ENCODE measurements around the gene RBM39. TPM values are rescaled to one million over a fixed set of nuclear protein-coding genes. Genes with fewer than 3 reads are reported as not detected.
A peak's percentile ranks its signal among the peaks of the same experiment; 100 is the strongest.

Gene RBM39
- total and polyA plus RNA-seq, 2 of the 13 experiments (the other 11 are each of a cell fraction or from before 2014, with no cell fraction given): 788 to 920 TPM

GRCh38 chr20:35663516-35664465 lies 78.3 kb downstream of the RBM39 start (continued):
- TF ChIP-seq ZNF280B (CRISPR knock-in tag; IDR thresholded peaks at IDR 0.05; ENCODE audit: borderline replicate concordance) (no peak; the same call in 1 of the 2 replicates), GATAD1 (CRISPR knock-in tag; IDR thresholded peaks at IDR 0.05) (no peak), PRPF4 (IDR thresholded peaks at IDR 0.05; ENCODE audit: low read depth, low read length, poor library complexity, severe bottlenecking) (no peak)

- BruUV-seq (replicated peaks): no TSS peak
- peak overlapping the region; percentile 90 for H3K27ac ChIP-seq (ENCODE audit: extremely low read length, insufficient read depth, low read length)
- peaks cover 71% of the 10 kb centered on the region for H3K79me2 ChIP-seq (ENCODE audit: insufficient read depth, low read length)
- 8% methylated on average over 2 of the region's 2 CpGs for WGBS (ENCODE audit: low lambda C conversion rate)
- peak overlapping the region; percentile 99 for H3K9ac ChIP-seq (ENCODE audit: insufficient read depth, low read depth, low read length)
- in situ Hi-C loops (cut with HindIII; ENCODE audit: extremely low pct_ligation_motif_present, low pct_unique_long_range_greater_than_20kb): loop anchor here (5.0 kb wide), 1 partner anchor 45 kb away; the partner anchor contains the start of gene SPAG4
- H3K4me1 ChIP-seq (ENCODE audit: insufficient read depth, low read length): peaks cover 60% of the 10 kb centered on the region
- FAIRE-seq: no peak
- H3K9me3 ChIP-seq (ENCODE audit: low read length): no peaks in the 10 kb centered on the region
- H3K4me3 ChIP-seq (replicated peaks in 1 of 3; ENCODE audit: insufficient read depth in 1 of 3, low read depth in 2 of 3, low read length in 3 of 3): peak overlapping the region; percentile 76 to 99 (median 79)
- ChIA-PET POLR2A (interaction anchor here (2.3 to 4.6 kb wide), 5 partner anchors 25 to 208 kb away, joined by 8 to 73 read pairs (median 20); partner anchors contain the start of genes CEP250, NFS1, RBM39 and ROMO1), CTCF (ENCODE audit: low intra/inter-chr PET ratio, low total read pairs) (no interaction called here)
- H2AFZ ChIP-seq (ENCODE audit: low read length): no peak overlapping the region
- peak overlapping the region; percentile 95 for H3K4me2 ChIP-seq (ENCODE audit: low read depth, low read length)
- intact Hi-C loops (cut with micrococcal nuclease; ENCODE audit: unreplicated experiment): no loop called here
- DNase-seq (ENCODE audit: low spot score): no peak
- no peaks in the 10 kb centered on the region; a peak in 1 of 5 replicates for H3K27me3 ChIP-seq (ENCODE audit: control insufficient read depth in 1 of 2, insufficient read depth in 2 of 2, low read length in 2 of 2)
- no peak for ATAC-seq
- peaks cover 0 to under 1% of the 10 kb centered on the region in 2 experiments; a peak in 1 of 5 replicates for H3K36me3 ChIP-seq (replicated peaks in 1 of 2; ENCODE audit: control insufficient read depth in 1 of 2, insufficient read depth in 2 of 2, low read length in 2 of 2)
- H4K20me1 ChIP-seq (ENCODE audit: insufficient read depth, low read length): peaks cover 63% of the 10 kb centered on the region
- TF ChIP-seq CERS6 (CRISPR knock-in tag; IDR thresholded peaks at IDR 0.05) (no peak), MBD4 (IDR thresholded peaks at IDR 0.05; ENCODE audit: borderline replicate concordance, low read length) (peak; percentile 46; the same call in 1 of the 2 replicates), GATAD1 (CRISPR knock-in tag; IDR thresholded peaks at IDR 0.05) (0 out of 2 replicates have a peak, but pooled peaks have one; percentile 7), HINFP (CRISPR knock-in tag; IDR thresholded peaks at IDR 0.05; ENCODE audit: low read depth) (no peak), ZBED4 (CRISPR knock-in tag; IDR thresholded peaks at IDR 0.05; ENCODE audit: borderline replicate concordance) (no peak), ZNF790 (CRISPR knock-in tag; IDR thresholded peaks at IDR 0.05; ENCODE audit: borderline replicate concordance) (no peak), ARID3A (IDR thresholded peaks at IDR 0.05; ENCODE audit: low read depth, low read length) (no peak)
Observed at GRCh38 chr20:35662551-35662950, 79.5 kb downstream of the RBM39 start.
